Mesodermal cell (in vitro differentiated cells): ENCODE measurements around the gene TRABD.
"Not testable (repeated sequence)": the region's sequence is repeated elsewhere in the genome, so short reads cannot be mapped to it uniquely, and the experiment has no call there.

Experiments
- H3K27ac ChIP-seq: 2 replicates; pipeline ENCODE4 v1.7.0; 2013; ENCODE audit warnings: mild to moderate bottlenecking, low read depth, low read length, moderate library complexity; ENCODE audit not compliant: severe bottlenecking
- H3K36me3 ChIP-seq: 2 replicates; pipeline ENCODE4 v1.7.1; 2013; ENCODE audit warnings: mild to moderate bottlenecking, low read length, moderate library complexity; ENCODE audit not compliant: control insufficient read depth, insufficient read depth
- H3K4me1 ChIP-seq: one replicate; pipeline ENCODE4 v1.7.1; 2013; ENCODE audit warnings: mild to moderate bottlenecking, low read length; ENCODE audit not compliant: insufficient read depth, control insufficient read depth, poor library complexity, severe bottlenecking
- H3K4me3 ChIP-seq: 2 replicates; pipeline ENCODE4 v1.7.0; 2013; ENCODE audit warnings: low read length, control low read depth, mild to moderate bottlenecking; ENCODE audit not compliant: insufficient read depth, poor library complexity, severe bottlenecking; ENCODE audit errors: extremely low read depth
- H3K9me3 ChIP-seq: 2 replicates; pipeline ENCODE4 v1.7.1; 2013; ENCODE audit warnings: mild to moderate bottlenecking, low read length, moderate library complexity; ENCODE audit not compliant: control insufficient read depth
- WGBS, 2 experiments: methylation state at CpG; one replicate each; pipeline ENCODE4 v1.1.5; 2013; ENCODE audit warnings: missing lambda C conversion rate in 2 of 2; ENCODE audit not compliant: insufficient coverage in 2 of 2; 5-methylcytosine and 5-hydroxymethylcytosine counted together

TRABD gene

DNA sequence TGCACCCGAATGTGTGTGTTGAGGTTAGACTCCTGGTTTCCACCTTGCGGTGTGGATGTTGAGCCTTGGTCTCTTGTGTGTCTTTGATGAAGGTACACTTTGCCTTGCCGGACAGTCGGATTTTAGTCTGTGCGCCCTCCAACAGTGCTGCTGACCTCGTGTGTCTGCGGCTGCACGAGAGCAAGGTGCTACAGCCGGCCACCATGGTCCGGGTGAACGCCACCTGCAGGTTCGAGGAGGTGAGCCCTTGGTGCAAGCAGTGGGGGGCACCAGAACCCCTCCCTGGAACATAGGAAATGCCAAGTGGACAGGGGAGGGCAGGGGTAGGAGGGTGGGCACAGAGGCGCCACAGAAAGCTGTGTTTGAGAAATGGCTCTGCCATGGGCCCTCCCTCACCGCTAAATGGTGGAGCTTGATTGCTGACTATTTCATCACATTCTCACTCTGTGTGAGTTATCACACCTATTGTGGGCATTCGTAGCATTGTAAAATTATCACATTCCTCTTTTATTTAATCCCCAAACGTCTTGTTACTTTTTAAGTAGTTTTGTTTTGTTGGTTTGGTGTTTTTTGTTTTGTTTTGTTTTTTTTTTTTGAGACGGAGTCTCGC, 41.6 kb upstream of the TRABD start:
- Histone ChIP-seq H3K27ac (no peak overlapping the region), H3K36me3 (no peaks in the 10 kb centered on the region), H3K9me3 (no peaks in the 10 kb centered on the region), H3K4me1 (no peaks in the 10 kb centered on the region), H3K4me3 (no peak overlapping the region)
- WGBS, 2 experiments, result 86 to 94% methylated on average over 7 to 14 of the region's 18 CpGs

DNA sequence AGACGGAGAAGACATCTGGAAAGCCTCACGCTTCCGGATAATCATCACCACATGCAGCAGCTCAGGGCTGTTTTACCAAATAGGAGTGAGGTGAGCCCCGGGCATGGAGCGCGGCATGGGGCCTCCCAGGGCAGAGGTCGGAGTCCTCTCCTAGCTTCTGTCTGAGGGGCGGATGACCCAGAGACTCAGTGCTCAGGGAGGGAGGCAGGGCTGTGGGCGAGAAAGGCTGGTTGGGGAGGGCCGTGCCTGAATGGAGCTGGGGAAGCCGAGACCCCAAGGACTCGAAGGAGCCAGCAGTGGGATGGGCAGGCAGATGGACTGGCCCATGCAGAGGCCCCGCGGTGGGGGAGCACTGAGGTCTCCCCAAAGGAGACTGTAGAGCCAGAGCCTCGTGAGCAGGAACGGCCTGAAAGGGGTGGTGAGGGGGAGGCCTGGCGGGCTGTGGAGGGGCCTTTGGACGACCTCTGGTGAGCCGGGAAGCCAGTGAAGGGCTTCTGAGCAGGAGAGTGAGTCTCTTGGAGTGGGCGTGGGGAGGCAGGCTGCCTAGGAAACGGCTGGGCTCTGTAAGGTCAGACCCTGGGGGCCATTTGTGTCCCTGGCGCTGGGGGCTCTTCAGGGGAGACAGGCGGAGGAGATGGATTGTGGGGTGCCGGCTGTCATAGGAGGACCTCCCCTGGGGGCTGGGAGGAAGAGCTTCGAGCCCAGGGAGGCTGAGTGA, 39.8 kb upstream of the TRABD start:
- no peaks in the 10 kb centered on the region for H3K9me3 ChIP-seq
- WGBS, 2 experiments, result 81 to 85% methylated on average over 22 to 24 of the region's 25 CpGs
- H3K36me3 ChIP-seq, result no peaks in the 10 kb centered on the region
- no peak overlapping the region for H3K4me3 ChIP-seq
- H3K4me1 ChIP-seq, result no peaks in the 10 kb centered on the region
- no peak overlapping the region for H3K27ac ChIP-seq

- no peaks in the 10 kb centered on the region for H3K4me1 ChIP-seq
- 88 to 91% methylated on average over 15 to 23 of the region's 27 CpGs for WGBS, 2 experiments
- no peak overlapping the region for H3K27ac ChIP-seq
- no peaks in the 10 kb centered on the region for H3K36me3 ChIP-seq
- H3K9me3 ChIP-seq, result no peaks in the 10 kb centered on the region
- H3K4me3 ChIP-seq, result no peak overlapping the region
Observed at GRCh38 chr22:50146439-50147238, 39.1 kb upstream of the TRABD start.

DNA sequence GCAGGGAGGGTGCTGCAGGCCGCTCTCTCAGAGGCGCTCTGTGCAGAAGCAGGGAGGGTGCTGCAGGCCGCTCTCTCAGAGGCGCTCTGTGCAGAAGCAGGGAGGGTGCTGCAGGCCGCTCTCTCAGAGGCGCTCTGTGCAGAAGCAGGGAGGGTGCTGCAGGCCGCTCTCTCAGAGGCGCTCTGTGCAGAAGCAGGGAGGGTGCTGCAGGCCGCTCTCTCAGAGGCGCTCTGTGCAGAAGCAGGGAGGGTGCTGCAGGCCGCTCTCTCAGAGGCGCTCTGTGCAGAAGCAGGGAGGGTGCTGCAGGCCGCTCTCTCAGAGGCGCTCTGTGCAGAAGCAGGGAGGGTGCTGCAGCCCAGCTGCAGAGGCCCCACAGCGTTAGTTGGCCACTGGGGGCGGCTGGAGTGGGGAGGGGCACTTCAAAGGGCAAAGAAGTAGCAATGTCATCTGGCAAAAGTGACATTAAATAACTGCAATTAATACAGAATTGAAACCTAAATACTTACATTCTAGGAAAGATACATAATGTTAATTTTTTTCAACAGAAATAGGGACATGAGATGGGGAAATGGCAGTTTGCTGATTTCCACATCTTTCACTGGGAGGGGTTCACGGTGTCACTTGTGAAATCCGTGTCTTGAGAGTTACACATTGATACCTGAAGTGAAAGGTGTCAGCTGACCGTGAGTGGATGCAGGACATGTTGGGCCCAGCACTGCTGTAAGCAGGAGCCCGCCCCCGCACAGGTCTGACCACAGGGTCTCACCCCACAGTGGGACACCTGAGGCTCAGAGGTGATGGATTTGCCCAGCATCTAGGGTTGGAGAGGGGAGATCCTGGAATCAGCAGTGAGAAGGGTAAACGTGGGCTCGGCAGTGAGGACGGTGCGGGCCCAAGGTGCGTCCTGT, 38.2 kb upstream of the TRABD start:
- not testable (repeated sequence) for H3K9me3 ChIP-seq, H3K27ac ChIP-seq, H3K4me1 ChIP-seq, H3K36me3 ChIP-seq, H3K4me3 ChIP-seq
- 90 to 95% methylated on average over 8 to 10 of the region's 26 CpGs for WGBS, 2 experiments

- H3K9me3 ChIP-seq, result no peaks in the 10 kb centered on the region
- H3K4me1 ChIP-seq, result no peaks in the 10 kb centered on the region
- no peak overlapping the region for H3K4me3 ChIP-seq
- H3K27ac ChIP-seq, result no peak overlapping the region
- H3K36me3 ChIP-seq, result no peaks in the 10 kb centered on the region
- 90 to 92% methylated on average over 9 to 12 of the region's 12 CpGs for WGBS, 2 experiments
Observed at GRCh38 chr22:50148166-50148500, 37.6 kb upstream of the TRABD start.

DNA sequence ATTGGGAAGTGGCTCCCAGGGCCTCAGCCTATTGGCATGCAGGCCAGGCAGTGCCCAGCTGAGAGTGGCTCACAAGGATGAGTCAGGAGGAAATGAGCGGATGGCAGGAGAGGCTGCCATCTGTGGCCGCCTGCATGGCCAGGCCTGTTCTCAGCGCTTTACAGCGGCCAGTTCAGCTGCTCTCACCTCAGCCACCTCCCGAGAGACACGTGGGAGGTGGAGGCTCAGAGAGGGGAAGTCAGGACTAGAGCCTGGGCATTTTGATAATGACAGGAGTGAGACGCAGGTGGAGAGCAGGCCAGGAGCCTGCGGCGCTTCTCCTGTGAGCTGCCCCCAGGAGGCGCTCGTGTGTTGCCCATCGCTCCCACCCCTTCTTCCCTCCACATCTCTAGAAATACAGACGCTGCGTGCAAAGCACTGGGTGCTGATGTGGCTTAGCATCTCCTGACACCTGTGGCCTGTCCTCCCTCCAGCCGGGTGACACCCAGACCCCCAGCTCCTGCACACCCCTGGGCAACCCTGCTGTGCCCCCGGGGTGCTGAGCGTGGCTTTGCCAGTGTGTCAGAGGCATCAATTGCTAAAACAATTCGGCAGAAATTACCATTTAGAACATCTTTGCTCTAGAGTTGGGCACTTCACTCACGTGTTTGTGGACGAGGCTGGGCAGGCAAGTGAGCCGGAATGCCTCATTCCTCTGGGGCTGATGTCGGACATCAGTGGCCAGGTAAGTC, 36.6 kb upstream of the TRABD start:
- no peaks in the 10 kb centered on the region for H3K4me1 ChIP-seq
- H3K9me3 ChIP-seq, result no peaks in the 10 kb centered on the region
- 32 to 34% methylated on average over 16 to 22 of the region's 22 CpGs for WGBS, 2 experiments
- H3K27ac ChIP-seq, result no peak overlapping the region
- no peak overlapping the region for H3K4me3 ChIP-seq
- H3K36me3 ChIP-seq, result no peaks in the 10 kb centered on the region

DNA sequence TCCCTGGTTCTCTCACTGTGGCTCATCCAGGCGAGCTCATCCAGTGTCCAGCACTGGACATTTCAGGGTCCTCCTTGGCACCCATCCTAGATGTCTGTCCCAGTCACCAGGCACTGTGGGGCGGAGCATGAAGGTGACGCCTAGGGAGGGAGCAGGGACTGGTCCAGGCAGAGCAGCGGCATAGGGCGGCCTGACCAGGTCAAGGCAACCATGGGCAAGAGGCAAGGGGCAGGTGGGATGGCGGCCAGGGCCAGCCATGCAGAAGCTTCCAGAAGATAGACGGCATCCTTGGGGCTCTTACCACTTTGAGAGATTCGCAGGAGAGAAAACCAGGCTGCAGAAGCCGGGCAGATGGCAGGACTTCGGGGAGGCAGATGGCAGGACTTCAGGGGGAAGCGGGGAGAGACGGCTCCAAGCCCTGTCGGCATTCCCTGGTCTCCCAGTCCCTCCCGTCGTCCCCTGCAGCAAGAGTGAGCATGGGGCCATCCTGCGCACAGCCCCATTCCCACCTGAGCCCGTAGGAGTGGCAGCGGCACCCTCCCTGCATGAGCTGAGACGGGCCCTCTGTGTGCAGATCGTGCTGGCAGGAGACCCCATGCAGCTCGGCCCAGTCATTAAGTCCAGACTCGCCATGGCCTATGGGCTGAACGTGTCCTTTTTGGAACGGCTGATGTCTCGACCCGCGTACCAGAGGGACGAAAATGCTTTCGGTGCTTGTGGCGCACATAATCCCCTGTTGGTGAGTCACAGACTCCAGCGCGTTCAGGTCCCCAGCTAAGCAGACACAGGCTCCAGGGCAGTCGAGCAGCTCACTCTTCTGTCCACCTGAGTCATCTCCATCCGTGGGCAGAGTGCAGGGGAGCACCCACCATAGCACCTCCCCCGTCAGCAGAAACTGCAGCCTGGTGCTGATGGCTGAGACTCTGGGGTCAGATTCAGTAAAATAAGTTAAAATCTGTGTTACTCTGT, 35.3 kb upstream of the TRABD start:
- 92 to 93% methylated on average over 32 to 33 of the region's 35 CpGs for WGBS, 2 experiments

GRCh38 chr22:50151571-50152537, 33.9 kb upstream of the TRABD start:
- 91 to 92% methylated on average over 27 to 29 of the region's 33 CpGs for WGBS, 2 experiments
- H3K27ac ChIP-seq, result no peak overlapping the region
- no peaks in the 10 kb centered on the region for H3K4me1 ChIP-seq
- H3K9me3 ChIP-seq, result no peaks in the 10 kb centered on the region
- H3K4me3 ChIP-seq, result no peak overlapping the region
- no peaks in the 10 kb centered on the region for H3K36me3 ChIP-seq

More for the DNA sequence above, 35.3 kb upstream of the TRABD start:
- H3K4me1 ChIP-seq, result no peaks in the 10 kb centered on the region
- H3K9me3 ChIP-seq, result no peaks in the 10 kb centered on the region
- no peak overlapping the region for H3K4me3 ChIP-seq
- no peak overlapping the region for H3K27ac ChIP-seq
- H3K36me3 ChIP-seq, result no peaks in the 10 kb centered on the region
